GM10266 (cell line): Measurements from ENCODE around the gene SQOR.

Source experiments
- DNase-seq: peaks from one replicate; pipeline ENCODE4 v3.0.0; 2012; ENCODE audit errors: extremely low spot score
- TF ChIP-seq, protein P1 (sequence below): IDR thresholded peaks from 2 replicates; pipeline ENCODE4 v1.5.1; 2012; ENCODE audit warnings: mild to moderate bottlenecking, low read depth; ENCODE audit not compliant: control insufficient read depth, insufficient read depth; ENCODE audit errors: missing control alignments

The SQOR gene

GRCh38 chr15:45728641-45729040 lies 93.8 kb downstream of the SQOR start:
- TF ChIP-seq, protein P1, sequence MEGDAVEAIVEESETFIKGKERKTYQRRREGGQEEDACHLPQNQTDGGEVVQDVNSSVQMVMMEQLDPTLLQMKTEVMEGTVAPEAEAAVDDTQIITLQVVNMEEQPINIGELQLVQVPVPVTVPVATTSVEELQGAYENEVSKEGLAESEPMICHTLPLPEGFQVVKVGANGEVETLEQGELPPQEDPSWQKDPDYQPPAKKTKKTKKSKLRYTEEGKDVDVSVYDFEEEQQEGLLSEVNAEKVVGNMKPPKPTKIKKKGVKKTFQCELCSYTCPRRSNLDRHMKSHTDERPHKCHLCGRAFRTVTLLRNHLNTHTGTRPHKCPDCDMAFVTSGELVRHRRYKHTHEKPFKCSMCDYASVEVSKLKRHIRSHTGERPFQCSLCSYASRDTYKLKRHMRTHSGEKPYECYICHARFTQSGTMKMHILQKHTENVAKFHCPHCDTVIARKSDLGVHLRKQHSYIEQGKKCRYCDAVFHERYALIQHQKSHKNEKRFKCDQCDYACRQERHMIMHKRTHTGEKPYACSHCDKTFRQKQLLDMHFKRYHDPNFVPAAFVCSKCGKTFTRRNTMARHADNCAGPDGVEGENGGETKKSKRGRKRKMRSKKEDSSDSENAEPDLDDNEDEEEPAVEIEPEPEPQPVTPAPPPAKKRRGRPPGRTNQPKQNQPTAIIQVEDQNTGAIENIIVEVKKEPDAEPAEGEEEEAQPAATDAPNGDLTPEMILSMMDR, result no peak
- DNase-seq, result no peak

- DNase-seq, result no peak
- TF ChIP-seq, protein P1, result no peak
Observed at GRCh38 chr15:45729141-45729540, 94.3 kb downstream of the SQOR start.

DNA sequence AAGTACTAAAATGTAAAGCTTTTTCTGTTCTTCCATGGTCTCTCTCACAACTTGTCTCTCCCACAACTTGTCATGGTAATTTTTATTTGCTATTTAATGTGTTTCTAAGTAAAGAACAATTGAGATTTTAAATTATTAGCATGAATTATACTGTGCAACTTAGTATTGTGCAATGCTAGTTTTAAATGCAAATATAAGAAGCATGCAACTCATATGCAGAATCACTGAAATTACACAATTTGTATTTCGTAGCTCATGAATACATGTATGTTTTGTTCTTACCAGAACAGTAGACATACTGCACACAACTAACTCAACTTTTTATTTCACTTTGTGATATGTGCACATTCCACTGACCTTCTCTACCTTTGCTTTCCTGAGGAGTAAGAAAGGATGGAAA lies 96.5 kb downstream of the SQOR start:
- TF ChIP-seq, protein P1, result no peak
- no peak for DNase-seq

DNA sequence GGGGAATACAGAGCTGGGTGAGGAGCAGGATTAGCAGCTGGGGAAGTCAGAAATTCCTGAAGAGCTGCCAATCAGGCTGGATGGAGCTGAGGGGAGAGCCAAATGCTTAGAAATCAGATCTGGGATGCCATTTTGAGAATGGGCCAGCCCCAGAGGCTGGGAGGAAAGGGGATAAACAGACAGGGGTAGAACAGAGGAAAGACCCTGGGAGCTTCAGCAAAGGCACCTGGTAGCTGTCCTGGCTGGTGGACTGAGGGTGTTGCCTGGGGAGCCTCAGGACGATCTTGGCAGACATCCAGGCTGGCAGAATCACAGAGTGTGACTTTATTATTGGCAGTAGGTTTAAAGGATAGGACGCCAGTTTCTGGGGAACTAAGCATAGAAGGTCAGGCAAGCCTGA lies 97.8 kb downstream of the SQOR start:
- TF ChIP-seq, protein P1, result no peak
- no peak for DNase-seq

GRCh38 chr15:45734260-45734711 lies 99.5 kb downstream of the SQOR start:
- TF ChIP-seq, protein P1, result no peak
- no peak for DNase-seq
